ENCODE results near the gene STAMBP.

- no peak for TF ChIP-seq EZH2 (IDR thresholded peaks at IDR 0.05; ENCODE audit: low read length)
- peak in 2 of 3 experiments; percentile 36 to 51 for TF ChIP-seq CTCF (optimal IDR thresholded peaks at IDR 0.05 in 1 of 3, IDR thresholded peaks at IDR 0.05 in 1 of 3, conservative IDR thresholded peaks at IDR 0.05 in 1 of 3; ENCODE audit: extremely low read depth in 1 of 3, insufficient read depth in 2 of 3, low read length in 3 of 3)
These were observed 1.7 kb upstream of the STAMBP start for GRCh38 chr2:73827018-73827417.
